Measurements from ENCODE around the gene PIAS2. TPM values are rescaled to one million over a fixed set of nuclear protein-coding genes. Genes with fewer than 3 reads are reported as not detected.

Gene PIAS2
- total and polyA plus RNA-seq, 9 of the 15 experiments (the other 6 are each of a cell fraction or from before 2014, with no cell fraction given) = 2.9 to 23.9 (median 12.0) TPM

DNA sequence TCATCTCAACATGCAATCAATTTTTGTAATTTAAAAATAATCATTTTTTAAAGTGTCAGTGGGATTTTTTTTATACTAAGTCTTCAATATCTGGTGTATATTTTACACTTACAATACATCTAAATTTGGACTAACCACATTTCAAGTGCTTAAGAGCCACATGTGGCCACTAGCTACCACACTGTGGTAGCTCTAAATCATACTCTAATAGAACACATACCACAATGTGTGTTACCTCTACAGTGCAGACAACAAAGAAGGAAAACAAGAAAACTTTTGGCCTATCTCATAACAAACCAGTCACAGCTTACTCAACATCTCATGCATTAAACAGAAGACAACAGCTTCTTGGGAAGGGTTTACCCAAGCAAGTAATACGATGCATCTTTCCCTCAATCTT lies 24.5 kb downstream of the PIAS2 start:
- in situ Hi-C loops (cut with MboI) = no loop called here
- peaks cover 2% of the 10 kb centered on the region for H3K9me1 ChIP-seq (ENCODE audit: control insufficient read depth, insufficient read depth, low read length)
- no peak for DNase-seq (ENCODE audit: extremely low read depth in 1 of 4, low spot score in 3 of 4)
- no peaks in the 10 kb centered on the region for H3K27me3 ChIP-seq (ENCODE audit: control insufficient read depth in 2 of 2, insufficient read depth in 2 of 2, low read length in 2 of 2)
- H3K4me3 ChIP-seq = no peak overlapping the region
- H3K9ac ChIP-seq (ENCODE audit: insufficient read depth in 1 of 2, low read depth in 2 of 2, low read length in 2 of 2) = no peak overlapping the region
- ChIA-PET CTCF (ENCODE audit: low intra/inter-chr PET ratio) (no interaction called here), POLR2A (interaction anchor here (1.3 kb wide), 1 partner anchor 8 kb away, joined by 3 read pairs; no protein-coding TSS in a partner anchor)
- no peak overlapping the region for H2AFZ ChIP-seq (ENCODE audit: low read depth, low read length)
- TF ChIP-seq TCF7 (IDR thresholded peaks at IDR 0.05; ENCODE audit: borderline replicate concordance) (no peak), STAT5B (CRISPR knock-in tag; IDR thresholded peaks at IDR 0.05) (no peak), NFXL1 (CRISPR knock-in tag; IDR thresholded peaks at IDR 0.05) (no peak), ETV6 (IDR thresholded peaks at IDR 0.05; ENCODE audit: borderline replicate concordance in 1 of 2, low read depth in 2 of 2, low read length in 1 of 2) (no peak), ETV6 (CRISPR knock-in tag; IDR thresholded peaks at IDR 0.05; ENCODE audit: borderline replicate concordance) (no peak)
- no TSS peak for BruUV-seq (replicated peaks)
- 43% methylated on average over 1 of the region's 1 CpG for WGBS (ENCODE audit: insufficient coverage, low coverage, missing lambda C conversion rate)
- no peak overlapping the region; the same call in 2 of the 3 replicates for H3K27ac ChIP-seq (ENCODE audit: extremely low read depth, low read depth, low read length)
- peaks cover 14% of the 10 kb centered on the region for H3K9me3 ChIP-seq (replicated peaks; ENCODE audit: control insufficient read depth, insufficient read depth, low read depth, low read length)
- H3K4me1 ChIP-seq (replicated peaks in 1 of 2; ENCODE audit: control insufficient read depth in 2 of 2, insufficient read depth in 2 of 2, low read length in 2 of 2) = peaks cover 0 to 21% of the 10 kb centered on the region in 2 experiments; a peak in 4 of 5 replicates
- intact Hi-C loops (cut with micrococcal nuclease) = no loop called here
- ATAC-seq = no peak
- no peak for FAIRE-seq
- H3K79me2 ChIP-seq (ENCODE audit: control insufficient read depth, insufficient read depth, low read length) = peaks cover 82% of the 10 kb centered on the region
- H3K36me3 ChIP-seq (ENCODE audit: control insufficient read depth, insufficient read depth, low read length) = peaks cover 27% of the 10 kb centered on the region
- H3K4me2 ChIP-seq (ENCODE audit: insufficient read depth, low read length) = no peak overlapping the region
- H4K20me1 ChIP-seq (replicated peaks; ENCODE audit: control insufficient read depth, insufficient read depth, low read length) = no peaks in the 10 kb centered on the region

DNA sequence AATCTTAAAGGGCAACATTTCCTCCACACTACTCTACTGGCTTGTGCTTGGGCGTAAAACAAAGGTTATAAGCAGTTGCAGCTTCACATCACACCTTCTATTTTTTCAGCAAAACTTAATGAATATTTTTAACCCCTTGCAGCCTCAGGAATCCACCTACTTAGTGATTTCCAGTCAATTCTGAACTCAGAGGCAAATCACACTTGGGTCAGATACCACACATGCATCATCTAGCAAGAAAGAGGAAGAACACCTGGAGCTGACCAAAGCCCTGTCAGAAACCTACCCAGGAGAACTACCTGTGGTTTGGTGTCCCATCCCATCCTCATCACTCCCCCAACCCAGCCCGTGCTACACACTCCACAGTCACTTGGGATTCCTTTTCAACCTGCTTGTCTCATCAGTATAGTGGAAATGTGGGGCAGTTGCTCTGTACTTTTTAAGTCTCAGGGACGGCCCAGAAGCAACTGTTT lies 25.5 kb downstream of the PIAS2 start:
- POLR2A ChIA-PET = no interaction called here
- no peak for TF ChIP-seq MCM7 (IDR thresholded peaks at IDR 0.05)
- TF ChIP-seq RBM14 (IDR thresholded peaks at IDR 0.05; ENCODE audit: borderline replicate concordance, insufficient read depth, low read depth, low read length) = no peak
- TF ChIP-seq PPARD (CRISPR knock-in tag; IDR thresholded peaks at IDR 0.05) = no peak
- no peak for TF ChIP-seq HNRNPH1 (optimal IDR thresholded peaks at IDR 0.05; ENCODE audit: low read depth, low read length)
- TF ChIP-seq, protein P1, sequence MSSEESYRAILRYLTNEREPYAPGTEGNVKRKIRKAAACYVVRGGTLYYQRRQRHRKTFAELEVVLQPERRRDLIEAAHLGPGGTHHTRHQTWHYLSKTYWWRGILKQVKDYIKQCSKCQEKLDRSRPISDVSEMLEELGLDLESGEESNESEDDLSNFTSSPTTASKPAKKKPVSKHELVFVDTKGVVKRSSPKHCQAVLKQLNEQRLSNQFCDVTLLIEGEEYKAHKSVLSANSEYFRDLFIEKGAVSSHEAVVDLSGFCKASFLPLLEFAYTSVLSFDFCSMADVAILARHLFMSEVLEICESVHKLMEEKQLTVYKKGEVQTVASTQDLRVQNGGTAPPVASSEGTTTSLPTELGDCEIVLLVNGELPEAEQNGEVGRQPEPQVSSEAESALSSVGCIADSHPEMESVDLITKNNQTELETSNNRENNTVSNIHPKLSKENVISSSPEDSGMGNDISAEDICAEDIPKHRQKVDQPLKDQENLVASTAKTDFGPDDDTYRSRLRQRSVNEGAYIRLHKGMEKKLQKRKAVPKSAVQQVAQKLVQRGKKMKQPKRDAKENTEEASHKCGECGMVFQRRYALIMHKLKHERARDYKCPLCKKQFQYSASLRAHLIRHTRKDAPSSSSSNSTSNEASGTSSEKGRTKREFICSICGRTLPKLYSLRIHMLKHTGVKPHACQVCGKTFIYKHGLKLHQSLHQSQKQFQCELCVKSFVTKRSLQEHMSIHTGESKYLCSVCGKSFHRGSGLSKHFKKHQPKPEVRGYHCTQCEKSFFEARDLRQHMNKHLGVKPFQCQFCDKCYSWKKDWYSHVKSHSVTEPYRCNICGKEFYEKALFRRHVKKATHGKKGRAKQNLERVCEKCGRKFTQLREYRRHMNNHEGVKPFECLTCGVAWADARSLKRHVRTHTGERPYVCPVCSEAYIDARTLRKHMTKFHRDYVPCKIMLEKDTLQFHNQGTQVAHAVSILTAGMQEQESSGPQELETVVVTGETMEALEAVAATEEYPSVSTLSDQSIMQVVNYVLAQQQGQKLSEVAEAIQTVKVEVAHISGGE (CRISPR knock-in tag; IDR thresholded peaks at IDR 0.05) = no peak
- TF ChIP-seq KDM1A (IDR thresholded peaks at IDR 0.05) = no peak
- TF ChIP-seq ZNF224 (CRISPR knock-in tag; IDR thresholded peaks at IDR 0.05) = no peak
- TF ChIP-seq BMI1 (IDR thresholded peaks at IDR 0.05; ENCODE audit: low read length) = no peak
- TF ChIP-seq HDAC3 (IDR thresholded peaks at IDR 0.05; ENCODE audit: borderline replicate concordance, partially characterized antibody) = no peak

More for the DNA sequence above, 25.5 kb downstream of the PIAS2 start:
- H3K4me3 ChIP-seq = no peak overlapping the region
- peak; percentile 25; the same call in 2 of the 3 replicates for ATAC-seq
- 89% methylated on average over 3 of the region's 3 CpGs for WGBS (ENCODE audit: insufficient coverage, low coverage, missing lambda C conversion rate)
- H2AFZ ChIP-seq (ENCODE audit: low read depth, low read length) = no peak overlapping the region
- BruUV-seq (replicated peaks) = no TSS peak
- H4K20me1 ChIP-seq (replicated peaks; ENCODE audit: control insufficient read depth, insufficient read depth, low read length) = no peaks in the 10 kb centered on the region
- H3K4me1 ChIP-seq (replicated peaks in 1 of 2; ENCODE audit: control insufficient read depth in 2 of 2, insufficient read depth in 2 of 2, low read length in 2 of 2) = peaks cover 0 to 14% of the 10 kb centered on the region in 2 experiments; a peak in 4 of 5 replicates
- FAIRE-seq = no peak
- H3K9me3 ChIP-seq (replicated peaks; ENCODE audit: control insufficient read depth, insufficient read depth, low read depth, low read length) = peaks cover 14% of the 10 kb centered on the region
- H3K36me3 ChIP-seq (ENCODE audit: control insufficient read depth, insufficient read depth, low read length) = peaks cover 27% of the 10 kb centered on the region
- peaks cover 2% of the 10 kb centered on the region for H3K9me1 ChIP-seq (ENCODE audit: control insufficient read depth, insufficient read depth, low read length)
- intact Hi-C loops (cut with micrococcal nuclease) = no loop called here
- in situ Hi-C loops (cut with MboI) = no loop called here
- H3K27ac ChIP-seq (ENCODE audit: extremely low read depth, low read depth, low read length) = no peak overlapping the region
- H3K79me2 ChIP-seq (ENCODE audit: control insufficient read depth, insufficient read depth, low read length) = peaks cover 84% of the 10 kb centered on the region
- no peak for DNase-seq (ENCODE audit: extremely low read depth in 1 of 4, low spot score in 3 of 4)
- H3K4me2 ChIP-seq (ENCODE audit: insufficient read depth, low read length) = no peak overlapping the region
- no peak overlapping the region for H3K9ac ChIP-seq (ENCODE audit: insufficient read depth in 1 of 2, low read depth in 2 of 2, low read length in 2 of 2)
- H3K27me3 ChIP-seq (ENCODE audit: control insufficient read depth in 2 of 2, insufficient read depth in 2 of 2, low read length in 2 of 2) = no peaks in the 10 kb centered on the region
- CTCF ChIA-PET (ENCODE audit: low intra/inter-chr PET ratio) = no interaction called here
